Endodermal cell (in vitro differentiated cells): ENCODE data around the gene CPM. TPM values are rescaled to one million over a fixed set of nuclear protein-coding genes. Genes with fewer than 3 reads are reported as not detected.
A peak's percentile ranks its signal among the peaks of the same experiment; 100 is the strongest.

Experiments used
- DNase-seq: peaks from one replicate; pipeline ENCODE4 v3.0.0-alpha.2; 2017
- H3K27ac ChIP-seq: 2 replicates; pipeline ENCODE4 v1.5.1; 2013; ENCODE audit warnings: mild to moderate bottlenecking, low read depth, low read length, moderate library complexity
- H3K27me3 ChIP-seq: 2 replicates; pipeline ENCODE4 v1.6.1; 2013; ENCODE audit warnings: mild to moderate bottlenecking, low read length, moderate library complexity; ENCODE audit not compliant: insufficient read depth, control insufficient read depth, poor library complexity, severe bottlenecking
- H3K36me3 ChIP-seq: 2 replicates; pipeline ENCODE4 v1.7.0; 2013; ENCODE audit warnings: mild to moderate bottlenecking, low read length, moderate library complexity; ENCODE audit not compliant: control insufficient read depth, insufficient read depth
- H3K4me1 ChIP-seq: one replicate; pipeline ENCODE4 v1.7.0; 2013; ENCODE audit warnings: low read length; ENCODE audit not compliant: control insufficient read depth, insufficient read depth
- H3K4me3 ChIP-seq: 2 replicates; pipeline ENCODE4 v1.5.1; 2013; ENCODE audit warnings: mild to moderate bottlenecking, low read length, moderate library complexity
- H3K9ac ChIP-seq: 2 replicates; pipeline ENCODE4 v1.6.1; 2013; ENCODE audit warnings: mild to moderate bottlenecking, low read length, moderate library complexity; ENCODE audit not compliant: poor library complexity, severe bottlenecking; ENCODE audit errors: extremely low read depth
- H3K9me3 ChIP-seq: 2 replicates; pipeline ENCODE4 v1.6.1; 2013; ENCODE audit warnings: mild to moderate bottlenecking, low read length, moderate library complexity; ENCODE audit not compliant: control insufficient read depth
- H3K27ac Mint-ChIP-seq: 2 replicates; pipeline ENCODE4 v1.8.0; 2020; ENCODE audit warnings: mixed read lengths
- H3K27me3 Mint-ChIP-seq: 2 replicates; pipeline ENCODE4 v1.8.0; 2021; ENCODE audit warnings: mild to moderate bottlenecking, mixed read lengths; ENCODE audit not compliant: insufficient read depth
- H3K36me3 Mint-ChIP-seq: 2 replicates; pipeline ENCODE4 v1.8.0; 2020; ENCODE audit warnings: low read depth, mixed read lengths
- H3K4me1 Mint-ChIP-seq: 2 replicates; pipeline ENCODE4 v1.8.0; 2020; ENCODE audit warnings: mixed read lengths
- H3K4me3 Mint-ChIP-seq: 2 replicates; pipeline ENCODE4 v1.8.0; 2020; ENCODE audit warnings: mild to moderate bottlenecking, moderate library complexity, mixed read lengths
- H3K9me3 Mint-ChIP-seq: 2 replicates; pipeline ENCODE4 v1.8.0; 2020; ENCODE audit warnings: mild to moderate bottlenecking, mixed read lengths
- WGBS, 2 experiments: methylation state at CpG; one replicate each; pipeline versions ENCODE4 v1.1.5 to v1.1.7; 2013; ENCODE audit warnings: missing lambda C conversion rate in 2 of 2, mixed read lengths in 1 of 2; ENCODE audit not compliant: insufficient coverage in 1 of 2, insufficient read length in 1 of 2; 5-methylcytosine and 5-hydroxymethylcytosine counted together
- total RNA-seq, 2 donors: library from RNA; stranded (reverse); fragmentation: NEBNext Ultra II Directional in 1 of 2; extraction: Animal tissue kit (Norgen Biotek cat#: 25700) in 1 of 2; gene quantifications; 2 replicates in 1 of 2; 3 replicates in 1 of 2; pipeline ENCODE4 v1.2.1, GENCODE V29; 2021
- TF ChIP-seq, protein P1 (sequence below): fragments of 200-600 bp; sonication (generic); conservative IDR thresholded peaks from 2 replicates; pipeline ENCODE4 v1.5.0; 2021; ENCODE audit warnings: antibody characterized with exemption, mild to moderate bottlenecking

The CPM gene
- total RNA-seq, 2 donors from 2014 or later = 0.80 to 0.86 TPM

DNA sequence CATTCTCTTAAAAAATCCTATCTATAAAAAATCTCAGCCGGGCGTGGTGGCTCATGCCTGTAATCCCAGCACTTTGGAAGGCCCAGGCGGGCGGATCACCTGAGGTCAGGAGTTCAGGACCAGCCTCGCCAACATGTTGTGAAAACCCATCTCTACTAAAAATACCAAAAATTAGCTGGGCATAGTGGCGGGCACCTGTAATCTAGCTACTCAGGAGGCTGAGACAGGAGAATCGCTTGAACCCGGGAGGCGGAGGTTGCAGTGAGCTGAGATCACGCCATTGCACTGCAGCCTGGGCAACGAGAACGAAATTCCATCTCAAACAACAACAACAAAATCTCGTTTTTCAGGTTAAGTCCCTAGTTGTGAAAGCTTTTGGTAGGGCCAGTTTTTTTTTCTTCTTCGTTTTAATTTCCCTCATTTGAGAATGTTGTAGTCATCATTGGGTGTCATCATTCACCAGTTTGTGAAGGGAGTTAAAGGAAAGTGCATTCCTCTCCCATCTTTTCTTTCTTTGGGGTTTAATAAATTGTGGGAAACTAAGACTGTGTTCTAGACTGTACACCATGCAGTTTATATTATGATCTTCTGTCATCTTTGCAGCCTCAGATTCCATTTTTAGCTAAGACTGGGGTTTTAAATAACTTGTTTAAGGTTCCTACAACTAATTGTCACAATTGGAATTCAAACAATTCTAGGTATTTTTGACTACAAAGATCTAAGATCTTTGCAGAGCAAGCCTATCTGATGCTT lies 101.0 kb downstream of the CPM start:
- H3K9me3 ChIP-seq = no peaks in the 10 kb centered on the region
- H3K36me3 ChIP-seq = peaks cover 90% of the 10 kb centered on the region
- Mint-ChIP-seq H3K36me3 (peaks cover 52% of the 10 kb centered on the region), H3K9me3 (no peaks in the 10 kb centered on the region), H3K4me1 (peaks cover 9% of the 10 kb centered on the region), H3K27ac (peak overlapping the region; percentile 77), H3K4me3 (no peak overlapping the region), H3K27me3 (no peaks in the 10 kb centered on the region)
- no peak overlapping the region for H3K27ac ChIP-seq
- no peak overlapping the region for H3K9ac ChIP-seq
- no peaks in the 10 kb centered on the region for H3K4me1 ChIP-seq
- H3K4me3 ChIP-seq = no peak overlapping the region
- TF ChIP-seq, protein P1, sequence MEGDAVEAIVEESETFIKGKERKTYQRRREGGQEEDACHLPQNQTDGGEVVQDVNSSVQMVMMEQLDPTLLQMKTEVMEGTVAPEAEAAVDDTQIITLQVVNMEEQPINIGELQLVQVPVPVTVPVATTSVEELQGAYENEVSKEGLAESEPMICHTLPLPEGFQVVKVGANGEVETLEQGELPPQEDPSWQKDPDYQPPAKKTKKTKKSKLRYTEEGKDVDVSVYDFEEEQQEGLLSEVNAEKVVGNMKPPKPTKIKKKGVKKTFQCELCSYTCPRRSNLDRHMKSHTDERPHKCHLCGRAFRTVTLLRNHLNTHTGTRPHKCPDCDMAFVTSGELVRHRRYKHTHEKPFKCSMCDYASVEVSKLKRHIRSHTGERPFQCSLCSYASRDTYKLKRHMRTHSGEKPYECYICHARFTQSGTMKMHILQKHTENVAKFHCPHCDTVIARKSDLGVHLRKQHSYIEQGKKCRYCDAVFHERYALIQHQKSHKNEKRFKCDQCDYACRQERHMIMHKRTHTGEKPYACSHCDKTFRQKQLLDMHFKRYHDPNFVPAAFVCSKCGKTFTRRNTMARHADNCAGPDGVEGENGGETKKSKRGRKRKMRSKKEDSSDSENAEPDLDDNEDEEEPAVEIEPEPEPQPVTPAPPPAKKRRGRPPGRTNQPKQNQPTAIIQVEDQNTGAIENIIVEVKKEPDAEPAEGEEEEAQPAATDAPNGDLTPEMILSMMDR = no peak
- no peaks in the 10 kb centered on the region for H3K27me3 ChIP-seq
- DNase-seq = no peak
- WGBS, 2 experiments = 94 to 96% methylated on average over 8 to 14 of the region's 14 CpGs

DNA sequence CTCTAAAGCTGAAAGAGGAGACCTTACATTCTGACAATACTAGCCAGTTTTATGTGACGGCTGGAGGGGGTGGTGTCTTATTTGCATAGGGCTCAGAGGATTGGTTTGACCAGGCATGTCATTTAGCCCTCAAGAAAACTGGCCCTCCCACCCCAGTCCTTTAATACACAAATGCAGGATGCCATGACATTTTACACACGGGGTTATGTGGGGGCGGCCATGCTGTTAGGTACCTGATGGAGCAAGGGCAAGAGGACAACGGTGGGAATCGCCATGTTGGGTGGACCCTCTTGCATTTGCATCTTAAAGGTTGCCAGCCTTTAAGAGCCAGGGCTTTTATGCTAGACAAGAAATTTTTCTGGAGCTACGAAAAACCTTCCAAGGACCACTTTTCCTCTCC lies 101.7 kb downstream of the CPM start:
- peak; percentile 73 for DNase-seq
- Histone ChIP-seq H3K9me3 (no peaks in the 10 kb centered on the region), H3K4me1 (no peaks in the 10 kb centered on the region), H3K9ac (no peak overlapping the region), H3K27ac (no peak overlapping the region), H3K27me3 (no peaks in the 10 kb centered on the region), H3K4me3 (no peak overlapping the region), H3K36me3 (peaks cover 90% of the 10 kb centered on the region)
- TF ChIP-seq, protein P1 = no peak
- H3K27me3 Mint-ChIP-seq = no peaks in the 10 kb centered on the region
- H3K36me3 Mint-ChIP-seq = peaks cover 48% of the 10 kb centered on the region
- 89 to 97% methylated on average over 4 to 6 of the region's 6 CpGs for WGBS, 2 experiments
- peaks cover 9% of the 10 kb centered on the region for H3K4me1 Mint-ChIP-seq
- no peak overlapping the region for H3K4me3 Mint-ChIP-seq
- H3K27ac Mint-ChIP-seq = no peak overlapping the region
- no peaks in the 10 kb centered on the region for H3K9me3 Mint-ChIP-seq

DNA sequence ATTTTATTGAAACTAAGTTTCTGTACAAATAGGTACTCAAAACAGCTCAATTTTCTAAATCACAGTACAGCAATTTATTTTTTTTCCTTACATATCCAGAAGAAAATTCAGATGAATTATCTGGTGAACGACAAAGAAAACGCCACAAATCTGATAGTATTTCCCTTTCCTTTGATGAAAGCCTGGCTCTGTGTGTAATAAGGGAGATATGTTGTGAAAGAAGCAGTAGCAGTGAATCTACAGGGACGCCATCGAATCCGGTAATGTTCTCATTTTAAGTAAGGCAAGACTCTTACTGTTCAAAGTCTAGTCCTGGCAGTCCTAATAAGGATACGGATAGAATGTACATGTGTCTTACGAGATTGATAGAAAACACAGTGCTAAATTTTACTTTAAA lies 104.3 kb downstream of the CPM start:
- H3K27ac Mint-ChIP-seq = no peak overlapping the region
- peaks cover 92% of the 10 kb centered on the region for H3K36me3 ChIP-seq
- H3K9ac ChIP-seq = no peak overlapping the region
- H3K27me3 ChIP-seq = no peaks in the 10 kb centered on the region
- 90 to 94% methylated on average over 5 to 6 of the region's 7 CpGs for WGBS, 2 experiments
- no peak overlapping the region for H3K4me3 ChIP-seq
- no peak for DNase-seq
- no peaks in the 10 kb centered on the region for H3K9me3 Mint-ChIP-seq
- TF ChIP-seq, protein P1 = no peak
- H3K9me3 ChIP-seq = no peaks in the 10 kb centered on the region
- no peaks in the 10 kb centered on the region for H3K4me1 ChIP-seq
- H3K4me3 Mint-ChIP-seq = no peak overlapping the region
- H3K4me1 Mint-ChIP-seq = peaks cover 1% of the 10 kb centered on the region
- no peaks in the 10 kb centered on the region for H3K27me3 Mint-ChIP-seq
- H3K36me3 Mint-ChIP-seq = peaks cover 59% of the 10 kb centered on the region
- no peak overlapping the region for H3K27ac ChIP-seq
